ENCODE results near the gene ARHGAP40.

The ARHGAP40 gene

DNA sequence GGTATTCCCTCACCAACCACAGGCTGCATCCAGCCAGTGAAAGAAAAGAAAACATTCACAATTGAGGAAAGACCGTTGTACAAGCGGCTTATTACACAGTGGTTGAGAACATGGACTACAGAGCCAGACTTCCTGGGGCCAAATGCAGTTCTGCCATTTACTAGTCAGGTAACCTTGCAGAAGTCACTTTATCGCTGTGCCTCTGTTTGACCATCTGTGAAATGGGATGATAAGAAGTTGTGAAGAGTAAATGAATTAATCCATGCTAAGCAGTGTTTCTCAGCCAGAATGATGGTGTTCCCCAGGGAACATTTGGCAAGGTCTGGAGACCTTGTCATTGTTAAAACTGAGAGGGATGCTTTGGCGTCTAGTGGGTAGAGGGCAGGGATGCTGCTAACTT lies 14.8 kb downstream of the ARHGAP40 start:
- DNase-seq (ENCODE audit: insufficient read length, low spot score): no peak
- FAIRE-seq: no peak

DNA sequence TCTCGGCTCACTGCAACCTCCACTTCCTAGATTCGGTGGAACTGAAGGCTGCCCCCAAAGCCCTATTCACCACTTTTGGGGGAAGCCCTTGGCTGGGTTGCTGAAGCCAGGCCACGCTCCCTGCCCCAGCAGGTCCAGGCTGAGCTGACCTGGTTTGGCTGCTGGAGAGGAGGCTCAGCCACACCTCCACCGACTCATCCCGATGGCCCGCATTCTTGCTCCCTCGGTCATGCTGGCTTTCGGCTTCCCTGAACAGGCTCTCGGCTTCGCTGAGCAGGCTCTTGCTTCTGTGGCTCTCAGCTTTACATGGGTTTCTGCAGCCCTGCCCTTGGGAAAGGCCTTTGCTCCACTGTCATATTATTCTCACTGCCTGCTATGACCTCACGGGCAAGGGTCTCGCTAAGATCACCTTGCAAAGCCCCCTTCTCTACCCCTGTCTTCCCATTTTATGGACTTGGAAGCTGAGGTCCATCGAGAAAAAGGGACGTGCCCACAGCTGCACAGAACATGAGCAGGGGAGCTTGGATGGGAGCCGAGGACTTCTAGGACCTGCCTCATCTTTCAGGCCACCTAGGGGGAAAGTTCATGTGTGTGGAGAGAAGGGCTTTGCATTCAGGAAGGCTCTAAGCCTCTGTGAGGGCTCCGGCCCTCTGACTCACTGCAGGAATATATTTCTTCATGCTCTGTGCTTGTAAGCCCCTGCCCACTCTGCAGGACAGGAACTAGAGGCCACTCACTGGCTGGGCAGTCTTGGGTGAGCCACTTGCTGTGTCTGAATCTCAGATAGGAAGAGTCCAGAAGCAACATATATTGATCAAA lies 15.6 kb downstream of the ARHGAP40 start:
- DNase-seq (ENCODE audit: insufficient read length, low spot score) (peak; percentile 71), FAIRE-seq (peak; percentile 91)

DNA sequence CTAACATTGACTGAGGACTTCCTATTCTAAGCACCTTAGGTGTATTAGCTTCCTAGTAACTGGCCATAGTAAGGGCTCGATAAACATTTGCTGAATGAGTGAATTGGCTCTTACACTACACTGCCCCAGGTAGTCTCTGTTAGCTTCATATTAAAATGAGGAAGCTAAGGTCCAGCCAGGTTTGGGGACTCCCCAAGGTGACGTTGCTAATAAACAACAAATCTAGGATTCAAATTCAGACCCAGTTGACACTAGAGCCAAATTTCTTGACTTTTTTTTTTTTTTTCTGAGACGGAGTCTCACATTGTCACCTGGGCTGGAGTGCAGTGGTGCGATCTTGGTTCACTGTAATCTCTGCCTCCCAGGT lies 16.2 kb downstream of the ARHGAP40 start:
- DNase-seq (ENCODE audit: insufficient read length, low spot score) (no peak), FAIRE-seq (no peak)

DNA sequence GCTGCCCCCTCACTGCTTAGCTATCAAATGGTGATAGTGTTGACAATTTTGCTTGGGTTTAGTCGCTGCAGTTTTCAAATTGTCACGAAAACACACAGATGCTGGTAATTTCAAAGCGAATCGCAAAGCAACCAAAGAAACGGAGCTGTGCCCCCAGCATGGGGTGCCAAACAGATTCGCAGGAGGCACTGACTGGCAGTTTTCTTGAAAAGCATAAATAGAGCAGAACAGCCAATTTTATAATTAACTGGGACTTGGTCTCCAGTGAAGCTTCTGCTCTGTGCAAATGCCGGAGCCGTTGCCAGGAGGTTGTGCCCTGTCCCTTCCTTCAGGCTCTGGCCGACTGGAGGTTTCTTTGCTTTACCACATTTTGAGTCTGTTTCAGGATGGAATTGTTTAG lies 18.8 kb downstream of the ARHGAP40 start:
- DNase-seq (ENCODE audit: insufficient read length, low spot score) (no peak), FAIRE-seq (peak; percentile 48)

DNA sequence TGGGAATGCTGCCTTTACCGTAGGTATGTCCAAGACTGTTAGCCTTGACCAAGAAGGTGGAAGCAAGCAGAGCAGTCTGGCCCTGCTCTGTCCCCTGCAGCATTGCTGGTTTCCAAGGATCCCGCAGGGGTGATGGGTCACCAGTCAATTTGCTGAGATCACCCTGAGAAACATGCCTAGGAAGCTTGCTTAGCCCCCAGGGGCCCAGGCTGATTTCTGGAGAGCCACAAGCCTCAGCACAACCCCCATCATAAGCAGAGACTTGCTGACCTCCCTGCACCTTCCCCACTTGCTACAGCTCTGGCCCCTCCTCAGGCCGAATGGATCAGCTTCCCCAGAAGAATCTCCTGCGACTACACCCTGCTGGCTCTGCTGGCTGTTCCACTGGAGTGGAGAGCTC lies 21.5 kb downstream of the ARHGAP40 start:
- DNase-seq (ENCODE audit: insufficient read length, low spot score) (no peak), FAIRE-seq (peak; percentile 71)

DNA sequence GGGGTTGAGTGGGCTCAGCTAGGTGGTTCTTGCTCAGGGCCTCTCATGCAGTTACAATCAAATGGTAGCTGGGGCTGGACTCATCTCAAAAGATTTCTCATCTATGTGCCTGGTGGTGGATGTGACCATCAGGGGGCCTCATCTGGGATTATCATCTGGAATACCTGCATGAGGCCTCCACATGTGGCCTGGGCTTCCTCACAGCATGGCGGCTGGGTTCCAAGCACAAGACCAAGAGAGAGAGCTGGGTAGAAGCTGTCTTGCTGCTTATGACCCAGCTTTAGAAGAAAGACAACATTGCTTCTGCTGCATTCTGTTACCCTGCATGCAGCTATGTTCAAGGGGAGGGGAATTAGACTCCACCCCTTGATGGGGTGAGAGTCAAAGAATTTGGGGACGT lies 22.5 kb downstream of the ARHGAP40 start:
- FAIRE-seq (no peak), DNase-seq (ENCODE audit: insufficient read length, low spot score) (no peak)

DNA sequence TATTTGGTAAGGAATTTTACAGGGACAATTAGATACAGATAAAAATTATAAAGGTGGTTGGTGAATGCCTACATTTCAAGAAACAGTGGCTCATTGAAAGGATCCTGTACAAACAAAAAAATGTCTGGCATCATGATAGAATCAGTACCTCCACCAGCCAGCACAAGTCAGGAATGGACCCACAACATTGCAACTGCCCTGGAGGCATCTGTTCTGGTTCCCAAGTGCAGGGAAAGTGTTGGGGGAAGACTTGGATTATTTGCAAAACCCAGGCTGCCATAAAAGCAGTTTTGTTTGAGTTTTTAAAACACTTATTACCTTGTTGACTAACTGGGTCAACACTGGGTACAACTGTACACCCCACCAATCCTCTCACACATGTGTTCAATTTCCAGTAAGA lies 24.3 kb downstream of the ARHGAP40 start:
- FAIRE-seq: no peak
- no peak for DNase-seq (ENCODE audit: insufficient read length, low spot score)

DNA sequence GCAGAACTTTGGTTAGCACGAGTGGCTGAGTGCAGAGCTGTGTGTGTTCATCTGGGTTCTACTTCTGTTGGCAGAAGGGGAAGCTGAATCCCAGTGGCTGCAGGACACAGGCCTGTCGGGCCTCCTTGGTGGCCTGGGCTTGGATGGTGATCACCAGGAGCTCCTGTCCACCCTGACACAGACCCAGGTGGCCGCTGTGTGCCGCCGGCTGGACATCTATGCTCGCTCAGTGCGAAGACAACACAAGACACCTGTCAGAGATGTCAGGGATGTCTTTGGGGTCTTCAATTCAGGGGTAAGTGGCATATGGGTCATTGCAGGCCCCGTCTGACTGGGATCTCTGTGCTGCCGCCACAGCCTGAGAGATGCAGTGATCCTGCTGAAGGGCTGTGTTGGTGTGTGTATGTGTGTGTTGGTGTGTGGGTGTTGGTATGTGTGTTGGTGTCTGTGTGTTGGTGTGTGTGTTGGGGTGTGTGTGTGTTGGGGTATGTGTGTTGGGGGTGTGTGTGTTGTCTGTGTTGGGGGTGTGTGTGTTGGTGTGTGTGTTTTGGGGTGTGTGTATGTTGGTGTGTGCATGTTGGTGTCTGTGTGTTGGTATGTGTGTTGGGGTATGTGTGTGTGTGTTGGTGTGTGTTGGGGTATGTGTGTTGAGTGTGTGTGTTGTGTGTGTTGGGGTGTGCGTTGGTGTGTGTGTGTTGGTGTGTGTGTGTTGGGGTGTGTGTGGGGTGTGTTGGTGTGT lies 25.5 kb downstream of the ARHGAP40 start:
- peak; percentile 99 for FAIRE-seq
- no peak for DNase-seq (ENCODE audit: insufficient read length, low spot score)

DNA sequence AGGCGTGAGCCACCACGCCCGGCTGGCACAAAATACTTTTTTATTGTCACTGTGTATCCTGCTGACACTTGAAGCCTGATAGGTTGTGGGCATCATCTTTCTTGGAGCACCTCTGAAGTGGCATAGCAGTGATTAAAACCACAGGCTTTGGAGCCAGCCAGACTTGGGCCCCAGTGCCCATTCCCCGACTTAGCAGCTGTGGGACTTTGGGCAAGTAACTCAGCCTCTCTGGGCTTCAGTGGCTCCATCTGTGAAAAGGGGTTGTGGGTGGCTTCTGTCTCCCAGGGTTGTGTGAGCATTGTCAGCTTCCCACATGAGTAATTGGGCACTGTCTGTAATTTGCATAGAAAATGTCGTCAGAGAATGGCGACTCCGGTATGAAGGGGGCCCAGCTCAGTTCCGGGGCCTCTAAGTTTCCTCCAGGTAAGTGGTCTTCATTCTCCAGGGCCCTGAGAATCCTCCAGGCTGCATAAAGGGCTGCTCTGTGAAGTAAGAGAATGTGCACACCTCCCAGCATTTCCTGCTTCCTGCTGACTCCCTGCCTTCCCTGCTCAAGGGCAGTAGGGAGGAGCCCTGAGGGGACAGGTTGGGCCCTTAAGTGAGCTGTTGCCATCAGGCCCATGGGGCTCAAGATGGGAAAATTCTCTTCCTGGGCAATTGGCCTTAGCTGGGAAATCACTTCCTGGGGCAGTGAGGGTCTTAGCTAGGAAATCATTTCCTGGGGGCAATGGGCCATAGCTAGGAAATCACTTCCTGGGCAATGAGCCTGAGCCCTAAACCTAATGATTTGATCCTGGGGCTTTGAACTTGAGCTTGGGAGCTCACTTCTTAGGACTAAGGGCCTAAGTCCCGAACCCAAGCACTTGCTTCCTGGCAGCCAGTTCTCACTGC lies 27.2 kb downstream of the ARHGAP40 start:
- FAIRE-seq: no peak
- no peak for DNase-seq (ENCODE audit: insufficient read length, low spot score)

DNA sequence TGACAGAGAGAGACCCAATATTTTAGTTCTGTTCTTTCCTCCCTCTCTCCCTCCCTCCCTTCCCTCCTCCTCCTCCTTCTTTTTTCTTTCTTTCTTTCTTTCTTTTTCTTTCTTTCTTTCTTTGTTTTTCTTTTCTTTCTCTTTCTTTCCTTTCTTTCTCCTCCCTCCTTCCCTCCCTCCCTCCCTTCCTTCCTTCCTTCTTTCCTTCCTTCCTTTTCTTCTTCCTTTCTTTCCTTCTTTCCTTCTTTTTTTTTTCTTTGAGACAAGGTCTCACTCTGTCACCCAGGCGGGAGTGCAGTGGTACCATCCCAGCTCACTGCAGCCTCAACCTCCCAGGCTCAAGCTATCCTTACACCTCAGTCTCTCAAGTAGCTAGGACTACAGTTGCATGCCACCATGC lies 28.4 kb downstream of the ARHGAP40 start:
- no peak for DNase-seq (ENCODE audit: insufficient read length, low spot score)
- no peak for FAIRE-seq

DNA sequence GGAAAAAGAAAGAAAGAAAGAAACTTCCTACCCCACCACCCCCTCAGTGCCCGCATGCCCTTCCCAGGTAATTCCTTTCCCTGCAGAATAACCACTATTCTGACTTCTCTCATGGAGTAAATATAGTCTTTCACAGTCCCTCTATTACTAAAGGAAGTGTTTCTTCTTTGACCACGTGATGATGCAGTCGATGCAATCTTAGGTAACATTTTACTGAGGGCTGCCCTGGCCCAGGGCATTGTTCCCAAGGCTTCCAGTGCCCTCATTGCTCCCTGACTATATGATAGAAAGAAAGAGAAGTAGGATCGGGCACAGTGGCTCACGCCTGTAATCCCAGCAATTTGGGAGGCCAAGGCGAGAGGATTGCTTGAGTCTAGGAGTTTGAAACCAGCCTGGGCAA lies 29.1 kb downstream of the ARHGAP40 start:
- FAIRE-seq (no peak), DNase-seq (ENCODE audit: insufficient read length, low spot score) (no peak)

DNA sequence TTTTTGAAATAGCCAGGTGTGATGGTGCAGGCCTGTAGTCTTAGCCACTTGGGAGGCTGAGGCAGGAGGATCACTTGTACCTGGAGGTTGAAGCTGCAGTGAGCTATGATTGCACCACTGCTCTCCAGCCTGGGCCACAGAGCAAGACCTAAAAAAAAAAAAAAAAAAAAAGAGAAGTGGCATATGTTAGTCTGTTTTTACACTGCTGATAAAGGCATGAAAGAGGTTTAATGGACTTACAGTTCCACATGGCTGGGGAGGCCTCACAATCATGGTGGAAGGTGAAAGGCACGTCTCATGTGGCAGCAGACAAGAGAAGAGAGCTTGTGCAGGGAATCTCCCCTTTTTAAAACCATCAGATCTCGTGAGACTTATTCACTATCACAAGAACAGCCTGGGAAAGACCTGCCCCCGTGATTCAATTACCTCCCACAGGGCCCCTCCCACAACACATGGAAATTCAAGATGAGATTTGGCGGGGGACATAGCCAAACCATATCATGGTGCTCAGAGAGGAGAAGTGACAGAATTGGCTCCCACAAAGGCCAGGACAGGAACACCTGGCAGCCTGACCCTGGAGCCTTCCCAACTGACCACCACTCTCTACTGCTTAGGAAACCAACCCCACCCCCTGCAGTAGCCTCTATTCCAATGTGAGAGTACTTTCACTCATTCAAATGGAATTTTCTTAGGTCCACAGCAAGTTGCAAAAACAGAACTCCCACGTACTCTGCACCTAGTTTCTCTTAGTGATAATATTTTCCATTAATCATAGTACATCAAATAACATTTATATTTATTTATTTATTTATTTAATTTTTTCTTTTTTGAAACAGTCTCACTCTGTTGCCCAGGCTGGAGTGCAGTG lies 29.8 kb downstream of the ARHGAP40 start:
- DNase-seq (ENCODE audit: insufficient read length, low spot score) (peak; percentile 46), FAIRE-seq (no peak)

DNA sequence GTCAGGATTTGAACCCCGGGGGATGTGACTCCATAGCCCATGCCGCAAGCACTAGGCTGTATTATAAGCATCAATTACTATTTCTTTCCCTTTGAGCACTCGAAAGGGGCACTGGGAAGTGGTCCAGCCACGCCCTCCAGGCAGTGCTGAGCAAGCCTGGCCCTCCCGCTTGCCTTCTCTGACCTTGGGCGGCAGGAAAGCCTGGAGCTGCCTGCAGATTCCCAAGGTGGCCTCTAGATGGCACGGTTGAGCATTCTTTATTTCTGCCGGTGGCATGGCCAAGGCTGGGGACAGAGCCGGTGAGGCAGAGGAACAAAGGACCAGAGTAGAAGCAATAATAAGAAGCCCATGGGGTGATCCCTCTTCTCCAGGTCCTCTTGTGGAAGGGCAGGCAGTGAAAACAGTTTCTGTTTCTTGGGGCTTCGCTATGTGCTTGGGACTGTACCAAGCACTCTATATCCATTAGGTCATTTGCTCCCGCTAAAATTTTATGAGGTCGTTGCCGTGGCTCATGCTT lies 32.0 kb downstream of the ARHGAP40 start:
- DNase-seq (ENCODE audit: insufficient read length, low spot score) (peak; percentile 90), FAIRE-seq (peak; percentile 88)

DNA sequence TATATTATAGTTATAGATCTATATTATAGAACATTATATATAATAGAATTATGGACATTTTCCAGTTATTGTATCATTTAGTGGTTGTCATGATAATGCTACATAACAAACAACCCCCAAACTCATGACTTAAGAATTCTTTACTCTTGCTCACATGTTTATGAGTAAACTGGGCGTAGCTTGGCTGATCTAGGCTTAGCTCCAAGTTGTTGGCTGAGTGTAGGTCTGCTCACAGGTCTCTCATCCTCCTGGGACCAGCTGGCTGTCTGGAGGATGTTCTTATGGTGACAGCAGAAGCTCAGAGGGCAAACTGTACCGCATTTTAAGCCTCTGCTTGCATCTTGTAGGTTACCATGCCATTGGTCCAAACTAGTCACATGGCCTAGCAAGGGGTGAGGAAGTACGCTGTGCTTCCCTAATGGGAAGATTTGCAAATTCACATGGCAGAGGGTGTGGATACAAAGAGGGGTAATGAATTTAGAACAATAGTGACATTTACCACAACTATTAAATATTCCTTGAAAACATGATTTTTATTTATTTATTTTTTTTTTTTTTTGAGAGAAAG lies 34.2 kb downstream of the ARHGAP40 start:
- FAIRE-seq: peak; percentile 23
- DNase-seq (ENCODE audit: insufficient read length, low spot score): no peak

DNA sequence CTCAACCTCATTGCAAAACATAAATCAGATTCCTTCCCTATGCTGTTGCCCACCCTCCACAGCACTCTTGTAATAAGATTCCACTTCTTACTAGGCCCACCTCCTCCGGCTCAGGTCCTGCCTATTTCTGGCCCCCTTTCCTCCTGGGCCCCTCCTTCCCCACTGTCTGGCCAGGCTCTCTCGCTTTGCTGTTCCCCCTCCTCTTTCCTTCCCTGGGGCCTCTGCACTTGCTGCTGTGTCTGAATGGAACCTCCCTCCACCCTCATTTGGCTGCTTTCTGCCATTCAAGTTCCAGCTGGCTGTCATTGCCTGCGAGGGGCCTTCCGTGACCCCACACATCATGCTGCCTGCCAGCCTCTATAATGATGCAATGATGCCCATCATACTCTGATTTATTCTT lies 38.9 kb downstream of the ARHGAP40 start:
- FAIRE-seq: no peak
- DNase-seq (ENCODE audit: insufficient read length, low spot score): no peak

DNA sequence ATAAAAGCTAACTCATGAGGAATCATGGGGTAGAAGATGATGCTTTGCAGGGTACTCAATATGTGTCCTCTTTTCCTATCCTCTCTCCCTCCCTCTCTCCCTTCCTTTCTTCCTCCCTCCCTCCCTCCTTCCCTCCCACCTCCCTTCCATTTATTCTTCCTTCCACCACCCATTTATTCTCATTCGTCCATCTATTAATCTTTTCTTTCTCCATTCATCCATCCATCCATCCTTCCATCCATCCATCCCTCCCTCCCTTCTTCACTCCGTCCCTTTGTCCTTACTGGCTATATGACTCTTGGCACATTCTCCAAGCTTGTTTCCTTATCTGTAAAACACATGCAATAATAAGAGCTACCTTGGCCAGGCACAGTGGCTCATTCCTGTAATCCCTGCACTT lies 40.9 kb downstream of the ARHGAP40 start:
- no peak for DNase-seq (ENCODE audit: insufficient read length, low spot score)
- FAIRE-seq: peak; percentile 79

DNA sequence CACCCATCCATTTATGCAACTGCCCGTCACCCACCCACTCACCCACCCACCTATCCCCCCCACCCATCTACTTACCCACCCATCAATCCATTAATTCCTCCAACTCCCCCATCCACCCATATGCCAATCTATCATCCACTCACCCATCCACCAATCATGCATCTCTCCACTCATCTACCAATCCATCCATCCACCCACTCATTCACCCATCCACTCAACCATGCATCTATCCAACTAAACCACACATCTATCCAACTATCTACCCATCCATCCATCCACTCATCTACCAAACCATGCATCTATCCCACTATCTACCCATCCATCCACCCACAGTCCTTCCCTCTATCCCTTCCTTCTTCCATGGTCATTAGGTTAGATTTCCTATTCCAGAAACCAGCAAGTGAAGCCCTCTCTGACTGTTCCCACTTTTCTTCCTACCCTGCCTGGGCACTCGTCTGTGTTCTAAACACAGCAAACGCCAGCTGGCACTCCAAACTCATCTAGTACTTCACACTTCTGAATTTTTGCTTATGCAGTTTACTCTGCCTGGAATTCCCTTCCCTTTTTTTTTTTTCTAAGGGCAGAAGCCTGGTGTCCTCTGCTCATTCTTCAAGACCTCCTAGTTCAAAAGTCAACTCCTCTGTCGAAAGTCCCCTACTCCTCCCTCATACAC lies 43.1 kb downstream of the ARHGAP40 start:
- no peak for DNase-seq (ENCODE audit: insufficient read length, low spot score)
- FAIRE-seq: peak; percentile 74

DNA sequence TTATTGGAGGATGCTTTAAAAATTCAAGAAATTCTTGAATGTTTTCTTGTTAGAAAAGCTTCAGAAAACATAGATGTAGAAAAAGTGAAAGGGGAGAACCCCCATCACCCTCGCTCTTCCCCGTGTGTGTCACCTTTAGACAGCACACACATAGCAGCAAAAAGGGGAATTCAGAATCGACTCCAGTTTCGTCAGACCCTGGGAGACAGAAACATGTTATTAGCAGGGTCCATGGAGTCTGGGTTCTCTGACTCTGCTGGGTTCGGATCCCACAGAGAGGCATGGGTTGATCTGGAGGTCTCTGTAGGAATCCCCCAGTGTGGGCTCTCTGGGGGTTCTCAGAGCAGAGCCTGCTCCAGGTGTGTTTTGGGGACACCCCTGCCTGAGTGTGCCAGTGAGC lies 43.7 kb downstream of the ARHGAP40 start:
- no peak for DNase-seq (ENCODE audit: insufficient read length, low spot score)
- no peak for FAIRE-seq
